GM19397 (cell line): ENCODE data around the gene ACRV1.

ENCODE experiments used
- ATAC-seq: cut with Tn5 transposase; IDR thresholded peaks from one replicate; pipeline ENCODE4 v1.9.1; 2021; ENCODE audit warnings: mild to moderate bottlenecking, moderate library complexity; ENCODE audit not compliant: unreplicated experiment

The ACRV1 gene

GRCh38 chr11:125662689-125663088 is 18.0 kb downstream of the ACRV1 start:
- ATAC-seq, result no peak

- no peak for ATAC-seq
Observed at GRCh38 chr11:125649465-125650166, 31.0 kb downstream of the ACRV1 start.

- no peak for ATAC-seq
Observed at GRCh38 chr11:125645871-125646270, 34.8 kb downstream of the ACRV1 start.

- no peak for ATAC-seq
Observed at GRCh38 chr11:125638315-125638714, 42.3 kb downstream of the ACRV1 start.

- no peak for ATAC-seq
Observed at GRCh38 chr11:125637840-125638239, 42.8 kb downstream of the ACRV1 start.

GRCh38 chr11:125627236-125627910 is 53.3 kb downstream of the ACRV1 start:
- ATAC-seq, result no peak

- peak; percentile 26 for ATAC-seq
Observed at GRCh38 chr11:125626288-125626950, 54.2 kb downstream of the ACRV1 start.

- peak; percentile 88 for ATAC-seq
Observed at GRCh38 chr11:125625630-125626287, 54.9 kb downstream of the ACRV1 start.

GRCh38 chr11:125625225-125625629 is 55.4 kb downstream of the ACRV1 start:
- no peak for ATAC-seq

- ATAC-seq, result no peak
Observed at GRCh38 chr11:125624756-125625213, 55.9 kb downstream of the ACRV1 start, which contains the start of gene CHEK1. Gene CHEK1 (plus strand): TSS chr11:125625163. CDS start chr11:125626769, 1,606 bp downstream.

- ATAC-seq, result no peak
Observed at GRCh38 chr11:125623064-125623463, 57.6 kb downstream of the ACRV1 start.

GRCh38 chr11:125621995-125622394 is 58.7 kb downstream of the ACRV1 start:
- no peak for ATAC-seq
